CD4-positive, alpha-beta T cell treated with Interleukin-4 for 4 hours (primary cell): ENCODE results near the gene SCIMP.
"Not testable (repeated sequence)": the region's sequence is repeated elsewhere in the genome, so short reads cannot be mapped to it uniquely, and the experiment has no call there.

Source experiments
- DNase-seq: peaks from one replicate; pipeline ENCODE4 v3.0.0-alpha.2; 2020

The SCIMP gene

GRCh38 chr17:5236938-5237540 lies 2.4 kb upstream of the SCIMP start:
- DNase-seq = no peak

GRCh38 chr17:5233492-5233891 lies 1.2 kb downstream of the SCIMP start:
- not testable (repeated sequence) for DNase-seq

- DNase-seq = peak; percentile 48
These were observed 7.5 kb downstream of the SCIMP start for GRCh38 chr17:5226940-5227878.

GRCh38 chr17:5225668-5226457 lies 8.8 kb downstream of the SCIMP start:
- peak; percentile 18 for DNase-seq

GRCh38 chr17:5221912-5222311 lies 12.7 kb downstream of the SCIMP start:
- DNase-seq = not testable (repeated sequence)

GRCh38 chr17:5220074-5220473 lies 14.6 kb downstream of the SCIMP start:
- DNase-seq = no peak

- DNase-seq = no peak
These were observed 15.1 kb downstream of the SCIMP start for GRCh38 chr17:5219536-5219935.

GRCh38 chr17:5217562-5217961 lies 17.1 kb downstream of the SCIMP start:
- DNase-seq = not testable (repeated sequence)

- no peak for DNase-seq
These were observed 23.2 kb downstream of the SCIMP start for GRCh38 chr17:5211458-5211857.

- DNase-seq = no peak
These were observed 23.9 kb downstream of the SCIMP start for GRCh38 chr17:5210614-5211252.

- DNase-seq = no peak
These were observed 24.6 kb downstream of the SCIMP start for GRCh38 chr17:5210091-5210490.

- no peak for DNase-seq
These were observed 25.3 kb downstream of the SCIMP start for GRCh38 chr17:5209396-5209795.

- no peak for DNase-seq
These were observed 30.8 kb downstream of the SCIMP start for GRCh38 chr17:5203908-5204294.

GRCh38 chr17:5203178-5203907 lies 31.3 kb downstream of the SCIMP start:
- DNase-seq = no peak

GRCh38 chr17:5201011-5201410 lies 33.6 kb downstream of the SCIMP start:
- no peak for DNase-seq

GRCh38 chr17:5200360-5200759 lies 34.3 kb downstream of the SCIMP start:
- DNase-seq = no peak

- no peak for DNase-seq
These were observed 36.2 kb downstream of the SCIMP start for GRCh38 chr17:5198472-5198871.

GRCh38 chr17:5194346-5194745 lies 40.3 kb downstream of the SCIMP start:
- DNase-seq = no peak

GRCh38 chr17:5191541-5192417 lies 42.9 kb downstream of the SCIMP start, which contains the start of gene ZNF594:
TSS of gene ZNF594 (minus strand) at chr17:5191868. CDS start at chr17:5184256, 7,612 bp downstream.
- peak; percentile 97 for DNase-seq

- peak; percentile 42 for DNase-seq
These were observed 50.4 kb downstream of the SCIMP start for GRCh38 chr17:5184288-5184687.

- no peak for DNase-seq
These were observed 51.3 kb downstream of the SCIMP start for GRCh38 chr17:5183410-5183793.
